Osteoblast (primary cell): Measurements from ENCODE around the gene SDF4. TPM values are rescaled to one million over a fixed set of nuclear protein-coding genes. Genes with fewer than 3 reads are reported as not detected.

Experiments
- DNase-seq: peaks from one replicate; pipeline ENCODE4 v3.0.0; 2011; ENCODE audit warnings: low spot score, mixed read lengths; ENCODE audit not compliant: insufficient read length; ENCODE audit errors: missing footprints
- H2AFZ ChIP-seq: 2 replicates; pipeline ENCODE4 v1.6.0; 2011; ENCODE audit warnings: mild to moderate bottlenecking, low read length
- H3K27ac ChIP-seq: 2 replicates; pipeline ENCODE4 v1.5.1; 2011; ENCODE audit warnings: mild to moderate bottlenecking, low read depth, low read length, moderate library complexity
- H3K27me3 ChIP-seq: 2 replicates; pipeline ENCODE4 v1.6.0; 2012; ENCODE audit warnings: mild to moderate bottlenecking, control low read depth, inconsistent platforms, low read length, moderate library complexity; ENCODE audit not compliant: insufficient read depth
- H3K36me3 ChIP-seq: 2 replicates; pipeline ENCODE4 v1.5.1; 2011; ENCODE audit warnings: mild to moderate bottlenecking, low read length, control low read depth, moderate library complexity; ENCODE audit not compliant: insufficient read depth
- H3K4me1 ChIP-seq: 2 replicates; pipeline ENCODE4 v1.5.1; 2011; ENCODE audit warnings: mild to moderate bottlenecking, low read length, control low read depth, moderate library complexity; ENCODE audit not compliant: insufficient read depth
- H3K4me2 ChIP-seq: 2 replicates; pipeline ENCODE4 v1.6.0; 2011; ENCODE audit warnings: mild to moderate bottlenecking, low read length; ENCODE audit not compliant: insufficient read depth
- H3K4me3 ChIP-seq: fragments of 200-600 bp; sonication (generic); 3 replicates; pipeline ENCODE4 v1.5.1; 2012; ENCODE audit warnings: mild to moderate bottlenecking, low read length, inconsistent platforms; ENCODE audit not compliant: insufficient read depth
- H3K79me2 ChIP-seq: 2 replicates; pipeline ENCODE4 v1.6.0; 2012; ENCODE audit warnings: mild to moderate bottlenecking, low read length, control low read depth, inconsistent platforms; ENCODE audit not compliant: insufficient read depth
- H3K9me3 ChIP-seq: 2 replicates; pipeline ENCODE4 v1.5.1; 2011; ENCODE audit warnings: low read depth, low read length, control low read depth
- H4K20me1 ChIP-seq: 2 replicates; pipeline ENCODE4 v1.6.0; 2012; ENCODE audit warnings: mild to moderate bottlenecking, low read length, control low read depth; ENCODE audit not compliant: insufficient read depth
- CTCF ChIP-seq: IDR thresholded peaks from 2 replicates; pipeline ENCODE4 v1.5.1; 2011; ENCODE audit warnings: mild to moderate bottlenecking, low read depth, low read length, moderate library complexity; ENCODE audit errors: extremely low read depth
- total RNA-seq: library from RNA; depleted of rRNA; stranded (reverse); fragments of >200 nt; gene quantifications from 2 replicates; pipeline ENCODE4 v1.2.3, GENCODE V29; 2012

Gene SDF4
- total RNA-seq, 1 donor = 151 TPM

GRCh38 chr1:1220197-1220596 lies 11.6 kb downstream of the SDF4 start:
- DNase-seq = no peak
- no peaks in the 10 kb centered on the region for H3K27me3 ChIP-seq
- no peak for TF ChIP-seq CTCF
- H3K79me2 ChIP-seq = peaks cover 17% of the 10 kb centered on the region
- H3K36me3 ChIP-seq = peaks cover 27% of the 10 kb centered on the region
- no peaks in the 10 kb centered on the region for H3K4me1 ChIP-seq
- no peak overlapping the region for H3K27ac ChIP-seq
- H2AFZ ChIP-seq = no peak overlapping the region
- H3K4me2 ChIP-seq = no peak overlapping the region
- no peak overlapping the region for H3K4me3 ChIP-seq
- H3K9me3 ChIP-seq = no peaks in the 10 kb centered on the region
- peaks cover 24% of the 10 kb centered on the region for H4K20me1 ChIP-seq

DNA sequence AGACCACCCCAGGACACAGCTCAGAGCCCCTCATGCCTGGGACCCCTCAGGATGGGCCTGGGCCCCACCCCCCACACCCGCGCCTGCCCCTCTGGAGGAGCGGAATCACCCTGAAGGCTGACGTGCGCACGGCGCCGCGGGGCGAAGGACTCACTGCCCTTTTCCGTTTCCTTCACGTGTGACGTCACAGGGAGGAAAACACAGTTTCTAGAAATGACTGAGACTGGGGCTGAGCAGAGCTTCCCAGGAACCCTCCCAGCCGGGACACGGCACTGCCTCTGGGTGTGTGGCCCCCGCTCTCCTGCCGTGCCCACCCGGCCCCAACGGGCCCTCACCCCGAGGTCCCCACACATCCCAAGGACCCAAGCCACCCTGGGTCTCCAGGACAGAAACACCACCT lies 12.5 kb downstream of the SDF4 start:
- Histone ChIP-seq H3K79me2 (peaks cover 8% of the 10 kb centered on the region), H3K4me2 (no peak overlapping the region), H2AFZ (no peak overlapping the region), H3K36me3 (peaks cover 27% of the 10 kb centered on the region), H3K9me3 (no peaks in the 10 kb centered on the region), H3K4me3 (no peak overlapping the region), H3K27me3 (no peaks in the 10 kb centered on the region), H3K27ac (no peak overlapping the region), H4K20me1 (peaks cover 16% of the 10 kb centered on the region), H3K4me1 (no peaks in the 10 kb centered on the region)
- no peak for TF ChIP-seq CTCF
- no peak for DNase-seq

DNA sequence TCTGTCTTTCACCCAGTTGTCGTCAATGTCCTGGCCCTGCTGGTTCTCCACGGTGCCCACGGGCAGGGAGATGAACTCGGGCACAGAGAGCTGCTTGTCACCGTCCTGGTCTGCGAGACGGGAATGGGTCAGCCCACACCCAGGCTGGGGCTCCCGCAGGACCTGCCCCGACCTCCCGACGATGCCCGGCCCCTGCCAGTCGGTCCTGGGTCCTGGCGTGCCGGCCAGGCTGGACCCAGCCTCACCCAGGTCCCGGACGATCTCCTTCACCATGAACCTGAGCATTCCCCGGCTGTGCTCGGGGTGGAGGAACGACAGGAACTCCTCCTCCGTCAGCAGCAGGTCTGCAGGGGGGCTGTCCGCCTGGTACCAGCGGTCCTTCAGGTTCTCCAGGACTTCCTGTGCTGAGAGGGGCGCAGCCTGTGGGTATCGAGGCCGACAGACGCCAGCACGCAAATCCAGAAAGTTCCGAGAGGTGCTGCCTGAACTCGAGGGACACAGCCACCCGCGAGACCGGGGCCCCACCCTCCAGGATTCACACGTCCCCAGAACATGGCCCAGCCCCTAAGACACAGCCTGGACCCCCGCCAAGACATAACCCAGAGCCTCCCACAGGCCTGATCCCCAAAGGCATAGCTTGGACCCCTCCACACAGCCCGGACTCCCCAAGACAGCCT lies 13.1 kb downstream of the SDF4 start:
- no peak overlapping the region for H3K27ac ChIP-seq
- H3K36me3 ChIP-seq = peaks cover 27% of the 10 kb centered on the region
- peaks cover 16% of the 10 kb centered on the region for H4K20me1 ChIP-seq
- H3K9me3 ChIP-seq = no peaks in the 10 kb centered on the region
- H3K27me3 ChIP-seq = no peaks in the 10 kb centered on the region
- TF ChIP-seq CTCF = no peak
- peaks cover 4% of the 10 kb centered on the region for H3K79me2 ChIP-seq
- H3K4me1 ChIP-seq = no peaks in the 10 kb centered on the region
- H2AFZ ChIP-seq = no peak overlapping the region
- H3K4me3 ChIP-seq = no peak overlapping the region
- no peak overlapping the region for H3K4me2 ChIP-seq
- DNase-seq = no peak

GRCh38 chr1:1217621-1218523 lies 13.9 kb downstream of the SDF4 start:
- Histone ChIP-seq H2AFZ (no peak overlapping the region), H3K27me3 (no peaks in the 10 kb centered on the region), H3K4me1 (no peaks in the 10 kb centered on the region), H4K20me1 (peaks cover 10% of the 10 kb centered on the region), H3K4me3 (no peak overlapping the region), H3K79me2 (peaks cover 1% of the 10 kb centered on the region), H3K9me3 (no peaks in the 10 kb centered on the region), H3K27ac (no peak overlapping the region), H3K4me2 (no peak overlapping the region), H3K36me3 (peaks cover 21% of the 10 kb centered on the region)
- peak; percentile 97 for DNase-seq
- no peak for TF ChIP-seq CTCF
